Skeletal muscle tissue (tissue), 4 donors: Measurements from ENCODE around the gene BICRA. TPM values are rescaled to one million over a fixed set of nuclear protein-coding genes. Genes with fewer than 3 reads are reported as not detected.
"Not testable (repeated sequence)": the region's sequence is repeated elsewhere in the genome, so short reads cannot be mapped to it uniquely, and the experiment has no call there.

Experiments used
- H3K27ac ChIP-seq: one replicate; pipeline ENCODE4 v1.7.0; 2013; ENCODE audit warnings: mild to moderate bottlenecking, low read depth, low read length, inconsistent platforms
- H3K27me3 ChIP-seq, 3 donors: one replicate each; pipeline ENCODE4 v1.7.0; 2013; ENCODE audit warnings: low read length in 3 of 3; ENCODE audit not compliant: control insufficient read depth in 3 of 3, insufficient read depth in 3 of 3
- H3K36me3 ChIP-seq, 3 donors: one replicate each; pipeline ENCODE4 v1.7.0; 2013; ENCODE audit warnings: low read length in 3 of 3; ENCODE audit not compliant: control insufficient read depth in 3 of 3, insufficient read depth in 3 of 3
- H3K4me1 ChIP-seq, 3 donors: one replicate each; pipeline ENCODE4 v1.7.0; 2013; ENCODE audit warnings: low read length in 3 of 3, mild to moderate bottlenecking in 3 of 3; ENCODE audit not compliant: control insufficient read depth in 3 of 3, insufficient read depth in 3 of 3
- H3K4me3 ChIP-seq, 3 donors: one replicate each; pipeline ENCODE4 v1.7.0; 2013; ENCODE audit warnings: low read length in 3 of 3
- H3K9ac ChIP-seq, 3 donors: one replicate each; pipeline ENCODE4 v1.7.0; 2013; ENCODE audit warnings: low read length in 3 of 3, mild to moderate bottlenecking in 3 of 3, moderate library complexity in 2 of 3, low read depth in 1 of 3
- H3K9me3 ChIP-seq, 3 donors: one replicate each; pipeline ENCODE4 v1.7.0; 2013; ENCODE audit warnings: low read length in 3 of 3; ENCODE audit not compliant: control insufficient read depth in 3 of 3
- total RNA-seq: library from RNA; depleted of rRNA; stranded (reverse); fragments of >200 nt; gene quantifications from one replicate; pipeline ENCODE4 v1.2.3, GENCODE V29; 2014
- donor health status: Osteomylitis.

BICRA gene
- total RNA-seq, 1 donor from 2014 or later, result 3.7 TPM

DNA sequence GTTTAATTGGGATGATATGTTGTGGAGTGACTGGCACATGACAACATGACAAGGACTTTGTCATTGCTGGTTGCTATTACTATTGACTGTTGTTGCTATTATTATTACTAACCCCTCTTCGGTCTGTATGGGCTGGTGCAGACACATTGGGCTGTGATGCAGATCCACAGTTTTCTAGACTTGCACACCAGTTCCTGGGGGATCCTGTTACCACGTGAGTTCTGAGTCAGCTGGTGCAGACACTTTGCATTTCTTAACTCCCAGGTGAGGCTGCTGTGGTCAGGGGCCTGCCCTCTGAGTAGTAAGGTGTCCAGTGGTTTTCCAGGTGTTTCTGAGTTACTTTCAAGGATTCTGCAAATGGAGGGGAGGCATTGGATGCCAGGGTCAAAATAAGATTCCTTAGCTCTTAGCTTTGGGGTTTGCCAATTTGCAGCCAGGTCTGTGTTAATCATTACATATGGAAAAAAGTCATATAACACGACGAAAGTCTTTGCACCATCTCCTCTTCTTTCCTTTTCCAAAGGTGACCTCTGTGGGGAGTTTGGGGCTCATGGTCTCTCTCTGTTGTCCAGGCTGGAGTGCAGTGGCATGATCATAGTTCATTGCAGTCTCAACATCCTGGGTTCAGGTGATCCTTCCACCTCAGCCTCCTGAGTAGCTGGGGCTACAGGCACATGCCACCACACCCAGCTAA lies 19.3 kb downstream of the BICRA start:
- Histone ChIP-seq H3K27me3 (no peaks in the 10 kb centered on the region), H3K4me1 (peaks cover 29 to 39% (median 31%) of the 10 kb centered on the region in 3 donors), H3K27ac (no peak overlapping the region), H3K9me3 (no peaks in the 10 kb centered on the region), H3K4me3 (no peak overlapping the region), H3K9ac (no peak overlapping the region), H3K36me3 (peaks cover 0 to 4% (median 3%) of the 10 kb centered on the region in 3 donors)

DNA sequence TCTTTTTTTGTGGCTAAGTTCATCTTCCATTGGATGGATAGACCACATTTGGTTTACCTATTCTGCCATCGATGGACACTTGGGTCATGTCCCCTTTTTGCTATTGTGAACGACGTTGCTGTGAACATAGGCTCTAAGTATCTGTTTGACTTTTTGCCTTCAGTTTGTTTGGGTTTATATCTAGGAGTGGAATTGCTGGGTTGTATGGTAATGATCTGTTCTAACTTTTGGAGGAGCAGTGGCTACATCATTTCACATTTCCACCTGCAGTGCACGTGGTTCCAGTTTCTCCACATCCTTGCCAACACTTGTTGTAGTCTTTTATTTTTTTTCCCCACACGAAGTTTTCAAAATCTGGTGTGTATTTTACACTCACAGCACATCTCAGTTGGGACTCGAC lies 21.7 kb downstream of the BICRA start:
- H3K4me3 ChIP-seq, result no peak overlapping the region
- H3K27ac ChIP-seq, result no peak overlapping the region
- H3K27me3 ChIP-seq, result no peaks in the 10 kb centered on the region
- no peaks in the 10 kb centered on the region for H3K9me3 ChIP-seq
- H3K9ac ChIP-seq, result no peak overlapping the region
- H3K4me1 ChIP-seq, result peaks cover 28 to 37% (median 34%) of the 10 kb centered on the region in 3 donors
- no peaks in the 10 kb centered on the region for H3K36me3 ChIP-seq

- H3K9ac ChIP-seq, result no peak overlapping the region
- H3K4me3 ChIP-seq, result no peak overlapping the region
- H3K9me3 ChIP-seq, result no peaks in the 10 kb centered on the region
- no peak overlapping the region for H3K27ac ChIP-seq
- no peaks in the 10 kb centered on the region for H3K27me3 ChIP-seq
- H3K36me3 ChIP-seq, result no peaks in the 10 kb centered on the region
- peaks cover 22 to 35% (median 26%) of the 10 kb centered on the region in 3 donors for H3K4me1 ChIP-seq
These were observed 22.9 kb downstream of the BICRA start for GRCh38 chr19:47631681-47632446.

DNA sequence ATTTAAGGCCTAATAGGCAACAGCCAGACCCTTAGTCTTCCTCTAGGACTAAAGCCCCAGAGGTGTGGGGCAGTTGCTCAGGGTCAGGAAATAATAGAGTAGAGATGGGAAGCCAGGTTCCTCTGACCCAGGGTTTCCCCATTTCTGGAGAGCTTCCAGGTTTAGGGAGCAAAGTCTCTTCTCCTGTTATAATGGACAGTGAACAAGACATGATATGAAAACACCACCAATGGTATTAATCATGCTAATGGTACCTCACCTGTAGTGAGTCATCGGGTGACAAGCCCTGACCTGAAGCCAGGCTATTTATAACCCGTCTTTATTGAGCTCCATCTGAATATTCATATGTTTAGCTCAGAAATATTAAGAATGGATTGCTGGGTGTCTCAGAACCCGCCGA lies 24.6 kb downstream of the BICRA start:
- H3K36me3 ChIP-seq, result no peaks in the 10 kb centered on the region
- peak overlapping the region; percentile 52 for H3K27ac ChIP-seq
- peak overlapping the region in 1 of 3 donors; percentile 25 for H3K9ac ChIP-seq
- H3K4me3 ChIP-seq, result no peak overlapping the region
- H3K4me1 ChIP-seq, result peaks cover 24 to 34% (median 26%) of the 10 kb centered on the region in 3 donors
- H3K27me3 ChIP-seq, result no peaks in the 10 kb centered on the region
- no peaks in the 10 kb centered on the region for H3K9me3 ChIP-seq

DNA sequence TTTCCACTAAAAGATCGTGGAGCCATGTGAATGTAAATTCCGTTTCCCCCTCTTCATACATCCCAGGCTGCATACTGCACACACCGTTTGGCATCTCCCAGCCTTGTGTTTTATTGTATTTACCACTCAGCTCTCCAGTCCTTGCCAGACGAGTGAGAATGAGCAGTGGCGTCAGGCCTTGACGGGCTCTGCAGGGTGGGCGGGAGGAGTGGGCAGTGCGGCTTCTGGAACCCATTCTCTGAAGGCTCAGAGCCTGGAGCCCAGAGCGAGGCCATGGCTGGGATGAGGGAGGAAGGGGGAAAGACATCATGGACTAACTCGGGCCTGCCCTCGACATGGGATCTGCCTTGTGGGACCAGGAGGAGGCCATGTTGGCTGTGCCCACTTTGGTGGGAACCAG lies 25.1 kb downstream of the BICRA start:
- no peaks in the 10 kb centered on the region for H3K27me3 ChIP-seq
- peak overlapping the region in 1 of 3 donors; percentile 25 for H3K9ac ChIP-seq
- H3K27ac ChIP-seq, result peak overlapping the region; percentile 52
- no peak overlapping the region for H3K4me3 ChIP-seq
- H3K36me3 ChIP-seq, result no peaks in the 10 kb centered on the region
- H3K4me1 ChIP-seq, result peaks cover 24 to 34% (median 26%) of the 10 kb centered on the region in 3 donors
- no peaks in the 10 kb centered on the region for H3K9me3 ChIP-seq

DNA sequence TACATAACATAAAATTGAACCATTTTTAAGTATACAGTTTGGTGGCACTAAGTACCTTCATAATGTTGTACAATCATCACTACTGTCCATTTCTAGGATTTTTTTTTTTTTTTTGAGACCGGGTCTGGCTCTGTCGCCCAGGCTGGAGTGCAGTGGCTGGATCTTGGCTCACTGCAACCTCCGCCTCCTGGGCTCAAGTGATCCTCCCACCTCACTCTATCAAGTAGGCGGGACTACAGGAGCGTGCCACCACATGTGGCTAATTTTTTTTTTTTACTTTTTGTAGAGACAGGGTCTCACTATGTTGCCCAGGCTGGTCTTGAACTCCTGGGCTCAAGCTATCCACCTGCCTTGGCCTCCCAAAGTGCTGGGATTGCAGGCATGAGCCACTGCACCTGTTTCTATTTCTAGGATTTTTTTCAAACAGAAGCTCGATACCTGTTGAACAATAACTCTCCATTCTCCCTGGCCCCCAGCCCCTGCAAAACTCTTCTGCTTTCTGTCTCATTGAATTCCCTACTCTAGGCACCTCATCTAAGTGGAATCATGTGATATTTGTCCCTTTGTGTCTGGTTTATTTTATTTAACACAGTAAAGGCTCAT lies 26.3 kb downstream of the BICRA start:
- not testable (repeated sequence) for H3K9ac ChIP-seq, H3K27me3 ChIP-seq, H3K9me3 ChIP-seq, H3K4me3 ChIP-seq, H3K27ac ChIP-seq, H3K36me3 ChIP-seq
- peaks cover 24 to 34% (median 26%) of the 10 kb centered on the region in 3 donors for H3K4me1 ChIP-seq

DNA sequence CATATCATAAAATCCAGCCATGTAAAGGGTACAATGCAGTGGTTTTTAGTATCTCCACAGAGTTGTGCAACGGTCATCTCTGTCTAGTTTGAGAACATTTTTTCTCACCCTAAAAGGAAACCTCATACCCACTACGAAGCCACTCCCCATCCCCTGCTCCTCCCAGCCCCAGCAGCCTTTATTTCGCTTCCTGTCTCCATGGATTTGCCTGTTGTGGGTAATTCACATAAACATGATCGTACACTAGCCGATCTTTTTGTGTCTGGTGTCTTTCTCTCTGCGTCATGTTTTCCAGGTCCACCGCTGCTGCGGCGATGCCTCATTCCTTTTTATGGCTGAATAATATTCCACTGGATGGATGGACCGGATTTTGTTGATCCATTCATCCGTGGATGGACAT lies 28.6 kb downstream of the BICRA start:
- peaks cover 0 to 2% (median 0%) of the 10 kb centered on the region in 3 donors for H3K36me3 ChIP-seq
- peaks cover 13 to 27% (median 18%) of the 10 kb centered on the region in 3 donors for H3K4me1 ChIP-seq
- peak overlapping the region; percentile 40 for H3K27ac ChIP-seq

DNA sequence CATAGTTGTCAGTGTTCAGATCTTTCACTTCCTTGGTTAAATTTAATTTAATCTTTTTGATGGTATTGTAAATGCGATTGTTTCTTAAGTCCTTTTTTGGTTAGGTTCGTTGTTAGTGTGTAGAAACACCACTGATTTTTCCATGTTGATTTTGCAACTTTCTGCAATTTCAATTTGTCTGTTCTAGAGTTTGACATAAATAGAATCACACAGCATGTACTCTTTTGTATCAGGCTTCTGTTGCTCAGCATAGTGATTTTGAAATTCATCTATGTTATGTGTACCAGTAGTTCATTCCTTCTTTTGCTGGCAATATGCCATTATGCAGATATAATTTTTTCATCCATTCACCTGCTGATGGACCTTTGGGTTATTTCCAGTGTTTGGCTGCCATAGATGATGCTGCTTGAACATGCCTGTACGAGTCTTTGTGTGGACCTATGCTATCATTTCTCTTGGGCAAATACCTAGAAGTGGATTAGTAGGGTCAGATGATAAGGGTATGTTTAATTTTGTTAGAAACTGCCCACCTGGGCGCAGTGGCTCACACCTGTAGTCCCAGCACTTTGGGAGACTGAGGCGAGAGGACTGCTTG lies 33.1 kb downstream of the BICRA start:
- H3K9ac ChIP-seq, result no peak overlapping the region
- H3K36me3 ChIP-seq, result peaks cover 0 to 2% (median 0%) of the 10 kb centered on the region in 3 donors
- no peaks in the 10 kb centered on the region for H3K27me3 ChIP-seq
- H3K9me3 ChIP-seq, result no peaks in the 10 kb centered on the region
- H3K4me3 ChIP-seq, result no peak overlapping the region
- H3K27ac ChIP-seq, result no peak overlapping the region
- H3K4me1 ChIP-seq, result peaks cover 9 to 19% (median 16%) of the 10 kb centered on the region in 3 donors

More for the DNA sequence above, 28.6 kb downstream of the BICRA start:
- H3K27me3 ChIP-seq, result no peaks in the 10 kb centered on the region
- H3K9me3 ChIP-seq, result no peaks in the 10 kb centered on the region
- no peak overlapping the region for H3K4me3 ChIP-seq
- H3K9ac ChIP-seq, result no peak overlapping the region

- Histone ChIP-seq H3K4me1 (peaks cover 9 to 25% (median 18%) of the 10 kb centered on the region in 3 donors), H3K9ac (no peak overlapping the region), H3K27me3 (no peaks in the 10 kb centered on the region), H3K27ac (no peak overlapping the region), H3K36me3 (peaks cover 0 to 2% (median 0%) of the 10 kb centered on the region in 3 donors), H3K9me3 (no peaks in the 10 kb centered on the region), H3K4me3 (no peak overlapping the region)
These were observed 34.3 kb downstream of the BICRA start for GRCh38 chr19:47643281-47643680.
